ENCODE measurements around the gene GABRB2. TPM values are rescaled to one million over a fixed set of nuclear protein-coding genes. Genes with fewer than 3 reads are reported as not detected.

GABRB2 gene
- total RNA-seq, 4 donors from 2014 or later: 1.9 to 8.0 (median 2.3) TPM

DNA sequence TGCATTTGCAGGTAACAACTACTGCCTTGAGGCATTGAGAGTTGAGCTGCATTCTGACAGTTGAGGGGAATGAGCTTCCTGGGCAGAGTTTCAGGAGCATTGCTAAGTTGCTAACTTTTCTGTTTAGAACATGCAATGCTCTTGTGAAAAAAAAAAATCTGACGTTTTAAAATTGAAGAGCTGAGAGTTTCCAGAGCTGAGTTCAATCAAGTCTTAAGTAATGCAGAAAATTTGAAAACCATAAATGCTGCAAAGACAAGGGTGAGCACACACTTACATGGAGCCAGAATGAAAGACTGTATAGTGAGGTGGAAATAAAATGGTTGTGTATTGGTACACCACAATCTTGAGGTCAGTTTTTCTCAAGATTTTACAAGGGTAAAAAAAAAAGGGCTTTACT is 166.0 kb downstream of the GABRB2 start:
- ATAC-seq (ENCODE audit: low FRiP score) (no peak), DNase-seq (ENCODE audit: low spot score) (no peak)
- TF ChIP-seq CTCF (IDR thresholded peaks at IDR 0.05): no peak

DNA sequence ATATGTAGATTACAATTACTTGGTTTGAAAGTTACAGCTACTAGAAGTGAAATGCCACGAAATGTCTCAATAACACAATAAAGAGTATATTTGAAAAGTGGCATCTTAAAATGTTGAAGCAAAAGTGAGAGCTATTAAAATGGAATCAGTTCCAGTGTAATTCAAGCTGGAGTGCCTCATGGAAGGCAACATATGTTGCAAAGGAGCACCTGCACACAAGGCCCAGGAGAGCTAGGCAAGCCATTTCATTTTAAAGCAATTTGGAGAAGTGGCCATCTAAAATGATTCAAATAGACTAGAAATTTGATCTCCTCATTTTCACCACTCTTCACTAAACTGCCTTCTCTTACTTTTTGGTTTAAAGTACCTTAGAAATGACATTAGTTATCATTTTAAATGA is 167.8 kb downstream of the GABRB2 start:
- DNase-seq (ENCODE audit: low spot score): no peak
- no peak for ATAC-seq (ENCODE audit: low FRiP score)
- TF ChIP-seq CTCF (IDR thresholded peaks at IDR 0.05): no peak

- no peak for TF ChIP-seq CTCF (IDR thresholded peaks at IDR 0.05)
- DNase-seq (ENCODE audit: low spot score) (no peak), ATAC-seq (ENCODE audit: low FRiP score) (no peak)
Measured at GRCh38 chr5:161376034-161376433, 170.5 kb downstream of the GABRB2 start.

DNA sequence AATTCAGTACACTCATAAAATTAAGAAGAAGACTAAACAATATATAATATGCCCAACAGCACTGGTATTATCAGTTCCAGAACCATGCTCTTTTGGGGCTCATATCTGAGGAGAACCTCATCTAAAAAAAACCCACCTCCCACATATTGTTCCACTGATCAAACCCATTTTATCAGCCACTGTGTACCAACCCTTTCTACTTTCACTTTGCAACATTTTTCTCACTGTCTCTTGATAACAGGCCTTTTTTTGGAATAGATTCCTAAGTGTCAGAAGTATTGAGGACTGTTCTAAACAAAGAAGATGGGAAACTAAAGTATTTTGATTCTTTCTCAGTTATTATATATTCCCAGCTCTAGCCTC is 173.2 kb downstream of the GABRB2 start:
- TF ChIP-seq CTCF (IDR thresholded peaks at IDR 0.05): no peak
- DNase-seq (ENCODE audit: low spot score) (no peak), ATAC-seq (ENCODE audit: low FRiP score) (no peak)

DNA sequence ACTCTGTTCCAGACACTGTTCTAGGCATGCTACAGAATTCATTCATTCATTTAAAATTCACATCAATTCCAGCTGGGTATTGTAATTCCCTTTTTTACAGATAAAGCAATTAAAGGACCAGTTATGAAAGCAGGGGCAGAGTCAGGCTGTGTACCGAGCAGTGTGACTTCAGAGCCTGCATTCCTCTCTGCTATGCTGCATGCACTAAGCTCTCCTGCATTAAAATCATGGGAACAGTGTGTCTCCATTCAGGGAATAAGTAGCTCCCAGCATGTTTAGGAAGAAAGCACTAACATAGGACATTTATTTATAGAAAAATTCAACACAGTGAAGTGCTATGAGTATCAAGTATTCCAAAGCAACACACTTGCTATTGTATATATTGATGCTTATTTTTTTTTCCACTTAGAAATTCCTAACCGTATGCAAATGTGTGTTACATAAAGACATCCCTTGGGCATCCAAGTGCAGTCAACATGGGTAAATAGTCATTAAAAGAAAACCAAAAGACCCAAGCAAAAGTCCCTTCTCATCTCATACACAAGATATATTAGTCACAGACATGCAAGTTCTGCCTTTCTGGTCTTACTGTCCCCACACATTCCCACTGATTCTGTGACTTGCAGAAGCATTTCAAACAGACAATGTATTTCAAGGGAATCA is 173.7 kb downstream of the GABRB2 start:
- DNase-seq (ENCODE audit: low spot score): no peak
- TF ChIP-seq CTCF (IDR thresholded peaks at IDR 0.05): no peak
- no peak for ATAC-seq (ENCODE audit: low FRiP score)

- no peak for ATAC-seq (ENCODE audit: low FRiP score)
- no peak for DNase-seq (ENCODE audit: low spot score)
- no peak for TF ChIP-seq CTCF (IDR thresholded peaks at IDR 0.05)
Measured at GRCh38 chr5:161369022-161369421, 177.5 kb downstream of the GABRB2 start.

- ATAC-seq (ENCODE audit: low FRiP score) (no peak), DNase-seq (ENCODE audit: low spot score) (no peak)
Measured at GRCh38 chr5:161358446-161358845, 188.1 kb downstream of the GABRB2 start.

More at GRCh38 chr5:161358446-161358845, 188.1 kb downstream of the GABRB2 start:
- TF ChIP-seq CTCF (IDR thresholded peaks at IDR 0.05): no peak
